Stimulated activated CD8-positive, alpha-beta memory T cell treated with anti-CD3 and anti-CD28 coated beads, Interleukin-12 subunit alpha, Interleukin-12 subunit beta, amount 100 ng/mL, for 1 hour (primary cell): ENCODE results near the gene TMEM208.
A peak's percentile ranks its signal among the peaks of the same experiment; 100 is the strongest.

ENCODE experiments used
- DNase-seq: peaks from one replicate; pipeline ENCODE4 v3.0.0-alpha.2; 2020; ENCODE audit warnings: low read depth

Gene TMEM208

GRCh38 chr16:67237396-67238277, 10.7 kb downstream of the TMEM208 start:
- DNase-seq: no peak

- no peak for DNase-seq
Measured at GRCh38 chr16:67238278-67238575, 11.3 kb downstream of the TMEM208 start.

GRCh38 chr16:67238806-67239470, 12.0 kb downstream of the TMEM208 start:
- DNase-seq: no peak

- no peak for DNase-seq
Measured at GRCh38 chr16:67240506-67240905, 13.6 kb downstream of the TMEM208 start.

- DNase-seq: no peak
Measured at GRCh38 chr16:67241008-67241900, 14.3 kb downstream of the TMEM208 start.

GRCh38 chr16:67242138-67242730, 15.3 kb downstream of the TMEM208 start:
- DNase-seq: no peak

- no peak for DNase-seq
Measured at GRCh38 chr16:67243481-67243880, 16.6 kb downstream of the TMEM208 start.

- DNase-seq: peak; percentile 69
Measured at GRCh38 chr16:67244387-67245185, 17.7 kb downstream of the TMEM208 start.

- DNase-seq: no peak
Measured at GRCh38 chr16:67245186-67245585, 18.3 kb downstream of the TMEM208 start.

- DNase-seq: no peak
Measured at GRCh38 chr16:67245674-67246080, 18.7 kb downstream of the TMEM208 start.

GRCh38 chr16:67246081-67246755, 19.3 kb downstream of the TMEM208 start:
- no peak for DNase-seq

GRCh38 chr16:67246756-67247191, 19.8 kb downstream of the TMEM208 start:
- no peak for DNase-seq

GRCh38 chr16:67247192-67248072, 20.5 kb downstream of the TMEM208 start, which contains the start of gene FHOD1:
FHOD1 (minus strand) TSS chr16:67247481; CDS start chr16:67247410, 71 bp downstream.
- peak; percentile 93 for DNase-seq

GRCh38 chr16:67248073-67248400, 21.1 kb downstream of the TMEM208 start:
- no peak for DNase-seq

GRCh38 chr16:67248401-67249177, 21.7 kb downstream of the TMEM208 start, which contains the start of gene SLC9A5:
SLC9A5 (plus strand) TSS chr16:67248979; CDS start chr16:67249015, 36 bp downstream.
- DNase-seq: no peak

GRCh38 chr16:67249178-67250044, 22.5 kb downstream of the TMEM208 start:
- DNase-seq: no peak

GRCh38 chr16:67250045-67250327, 23.1 kb downstream of the TMEM208 start:
- no peak for DNase-seq
